ENCODE results near the gene PDCD1. TPM values are rescaled to one million over a fixed set of nuclear protein-coding genes. Genes with fewer than 3 reads are reported as not detected.
A peak's percentile ranks its signal among the peaks of the same experiment; 100 is the strongest.

Gene PDCD1
- total RNA-seq, 1 donor, result not detected

DNA sequence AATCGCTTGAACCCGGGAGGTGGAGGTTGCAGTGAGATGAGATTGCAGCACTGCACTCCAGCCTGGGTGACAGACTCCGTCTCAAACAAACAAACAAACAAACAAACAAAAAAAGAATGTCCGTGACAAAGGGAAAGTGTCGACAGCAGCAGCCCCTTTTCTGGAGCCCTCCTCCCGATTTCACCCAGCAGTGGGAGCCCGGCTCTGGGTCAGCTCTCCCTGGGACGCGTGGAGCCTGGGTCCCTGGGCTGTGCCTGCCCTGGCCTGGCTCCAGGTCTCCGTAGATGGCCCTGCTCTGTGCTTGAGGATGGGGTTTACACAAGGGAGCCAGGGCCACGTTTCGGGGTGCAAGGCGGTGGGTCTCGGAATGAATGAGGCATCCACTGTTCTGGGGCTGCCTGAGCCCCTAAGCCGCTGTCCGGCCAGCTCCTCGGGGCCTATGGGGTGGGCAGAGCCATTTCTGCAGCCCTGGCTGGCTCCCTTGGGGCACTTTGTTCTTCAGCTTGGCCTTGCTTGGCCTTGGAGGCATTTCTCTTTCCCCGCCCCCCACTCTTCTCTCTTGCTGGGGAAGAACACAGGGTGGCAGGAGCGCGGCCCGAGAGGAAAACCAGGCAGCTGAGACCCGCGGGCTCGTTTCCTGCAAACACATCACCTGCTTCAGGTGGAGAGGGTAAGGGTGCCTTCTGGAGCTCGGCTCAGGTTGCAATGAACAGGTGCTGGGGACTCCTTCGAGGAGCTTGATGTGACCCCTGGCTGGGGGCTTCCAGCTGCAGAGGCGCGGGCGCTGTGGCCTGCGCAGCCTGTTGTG lies 40.0 kb upstream of the PDCD1 start:
- no peak for TF ChIP-seq CTCF (IDR thresholded peaks at IDR 0.05; ENCODE audit: insufficient read depth, low read length)
- DNase-seq (ENCODE audit: low read depth), result no peak
- H3K4me3 ChIP-seq (ENCODE audit: low read depth, low read length), result no peak overlapping the region

DNA sequence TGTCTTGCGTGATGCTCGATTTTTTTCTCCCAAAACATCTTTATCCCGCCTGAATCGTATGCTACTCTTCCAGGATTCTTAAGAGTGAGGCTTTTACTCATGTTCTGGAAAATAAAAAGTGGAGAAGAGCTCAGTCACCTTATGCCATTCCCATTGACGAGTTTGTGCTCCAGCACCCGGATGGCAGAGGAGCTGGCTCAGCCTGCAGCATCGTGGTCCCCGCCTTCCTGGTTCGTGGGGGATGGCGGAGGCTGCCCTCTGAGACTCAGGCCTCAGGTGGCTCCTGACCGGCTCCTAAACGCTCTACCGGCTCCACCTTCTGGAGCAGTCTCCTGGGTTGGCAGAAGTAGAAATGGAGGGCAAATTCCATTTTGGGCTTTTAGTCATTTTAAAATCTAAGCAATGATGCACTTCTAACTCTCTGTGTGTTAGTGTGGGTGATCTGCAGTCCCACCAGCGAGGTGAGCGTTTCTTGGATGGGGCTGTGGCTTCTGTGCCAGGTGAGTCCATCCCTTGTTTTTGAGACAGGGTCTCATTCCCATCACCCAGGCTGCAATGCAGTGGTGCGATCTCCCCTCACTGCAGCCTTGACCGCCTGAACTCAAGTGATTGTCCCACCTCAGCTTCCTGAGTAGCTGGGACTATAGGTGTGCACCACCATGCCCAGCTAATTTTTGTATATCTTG lies 38.7 kb upstream of the PDCD1 start:
- TF ChIP-seq CTCF (IDR thresholded peaks at IDR 0.05; ENCODE audit: insufficient read depth, low read length), result no peak
- DNase-seq (ENCODE audit: low read depth), result no peak
- H3K4me3 ChIP-seq (ENCODE audit: low read depth, low read length), result no peak overlapping the region

- H3K4me3 ChIP-seq (ENCODE audit: low read depth, low read length), result no peak overlapping the region
- no peak for TF ChIP-seq CTCF (IDR thresholded peaks at IDR 0.05; ENCODE audit: insufficient read depth, low read length)
- no peak for DNase-seq (ENCODE audit: low read depth)
Measured at GRCh38 chr2:241896746-241897201, 38.1 kb upstream of the PDCD1 start.

GRCh38 chr2:241895712-241896641 lies 37.3 kb upstream of the PDCD1 start:
- no peak for TF ChIP-seq CTCF (IDR thresholded peaks at IDR 0.05; ENCODE audit: insufficient read depth, low read length)
- H3K4me3 ChIP-seq (ENCODE audit: low read depth, low read length), result no peak overlapping the region
- peak; percentile 54 for DNase-seq (ENCODE audit: low read depth)

GRCh38 chr2:241895427-241895711 lies 36.7 kb upstream of the PDCD1 start:
- no peak for TF ChIP-seq CTCF (IDR thresholded peaks at IDR 0.05; ENCODE audit: insufficient read depth, low read length)
- no peak for DNase-seq (ENCODE audit: low read depth)
- no peak overlapping the region for H3K4me3 ChIP-seq (ENCODE audit: low read depth, low read length)

DNA sequence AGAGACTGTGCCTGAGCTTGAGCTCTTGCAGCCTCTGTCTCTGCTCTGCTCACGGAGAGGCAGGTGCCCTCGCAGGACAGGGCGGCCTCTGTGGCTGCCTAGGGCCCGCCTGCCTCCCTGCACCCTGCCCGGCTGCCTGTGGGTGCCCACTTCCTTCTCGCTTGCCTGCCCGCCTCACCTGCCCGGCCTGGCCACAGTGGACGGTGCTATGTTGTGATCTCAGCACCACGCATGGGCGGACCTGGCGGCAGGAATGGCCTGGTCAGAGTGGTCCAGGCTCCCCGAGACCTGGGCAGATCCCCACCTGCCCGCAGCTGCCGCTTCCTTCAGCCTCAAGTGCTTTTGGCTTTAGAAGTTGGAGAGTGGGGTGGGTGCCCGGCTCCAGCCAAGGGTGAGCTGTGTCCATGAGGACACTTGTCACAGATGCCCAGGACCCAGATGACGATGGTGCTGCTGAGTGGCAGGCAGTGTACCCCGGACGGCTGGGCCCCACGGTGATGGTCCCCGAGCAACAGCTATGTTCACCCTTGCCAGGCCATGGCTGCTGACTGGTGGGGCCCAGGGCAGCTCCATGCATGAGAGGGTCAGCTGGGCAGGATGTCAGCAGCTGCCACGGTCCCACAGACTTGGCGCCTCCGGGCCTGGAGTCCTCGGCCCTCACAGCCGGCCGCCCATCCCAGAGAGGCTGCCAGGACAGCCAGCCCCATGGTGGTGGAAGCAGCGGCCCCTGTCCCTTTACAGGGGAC lies 36.2 kb upstream of the PDCD1 start:
- DNase-seq (ENCODE audit: low read depth), result no peak
- no peak for TF ChIP-seq CTCF (IDR thresholded peaks at IDR 0.05; ENCODE audit: insufficient read depth, low read length)
- no peak overlapping the region for H3K4me3 ChIP-seq (ENCODE audit: low read depth, low read length)

Data from fibroblast of the aortic adventitia (primary cell).